Progenitor cell of endocrine pancreas (in vitro differentiated cells): ENCODE results near the gene PZP. TPM values are rescaled to one million over a fixed set of nuclear protein-coding genes. Genes with fewer than 3 reads are reported as not detected.

Experiments
- DNase-seq: peaks from one replicate; pipeline ENCODE4 v3.0.0; 2021; ENCODE audit warnings: low spot score; ENCODE audit not compliant: unreplicated experiment
- H3K27ac Mint-ChIP-seq: 2 replicates; pipeline ENCODE4 v1.8.0; 2021; ENCODE audit warnings: mild to moderate bottlenecking, moderate library complexity, mixed read lengths
- H3K27me3 Mint-ChIP-seq: 2 replicates; pipeline ENCODE4 v1.8.0; 2021; ENCODE audit warnings: mixed read lengths
- H3K36me3 Mint-ChIP-seq: 2 replicates; pipeline ENCODE4 v1.8.0; 2022; ENCODE audit warnings: mixed read lengths; ENCODE audit not compliant: insufficient read depth
- H3K4me1 Mint-ChIP-seq: 2 replicates; pipeline ENCODE4 v1.8.0; 2021; ENCODE audit warnings: low read depth, mixed read lengths
- H3K4me3 Mint-ChIP-seq: 2 replicates; pipeline ENCODE4 v1.8.0; 2021; ENCODE audit warnings: low read depth, mild to moderate bottlenecking, moderate library complexity, mixed read lengths
- H3K9me3 Mint-ChIP-seq: 2 replicates; pipeline ENCODE4 v1.8.0; 2021; ENCODE audit warnings: low read depth, mixed read lengths
- total RNA-seq: library from RNA; stranded (reverse); gene quantifications from 2 replicates; pipeline ENCODE4 v1.2.1, GENCODE V29; 2021
- TF ChIP-seq, protein P1 (sequence below): fragments of 200-600 bp; sonication (generic); IDR thresholded peaks from one replicate; pipeline ENCODE4 v1.5.0; 2021; ENCODE audit warnings: antibody characterized with exemption, mild to moderate bottlenecking; ENCODE audit not compliant: unreplicated experiment

The PZP gene
- total RNA-seq, 1 donor from 2014 or later: 0.29 TPM

DNA sequence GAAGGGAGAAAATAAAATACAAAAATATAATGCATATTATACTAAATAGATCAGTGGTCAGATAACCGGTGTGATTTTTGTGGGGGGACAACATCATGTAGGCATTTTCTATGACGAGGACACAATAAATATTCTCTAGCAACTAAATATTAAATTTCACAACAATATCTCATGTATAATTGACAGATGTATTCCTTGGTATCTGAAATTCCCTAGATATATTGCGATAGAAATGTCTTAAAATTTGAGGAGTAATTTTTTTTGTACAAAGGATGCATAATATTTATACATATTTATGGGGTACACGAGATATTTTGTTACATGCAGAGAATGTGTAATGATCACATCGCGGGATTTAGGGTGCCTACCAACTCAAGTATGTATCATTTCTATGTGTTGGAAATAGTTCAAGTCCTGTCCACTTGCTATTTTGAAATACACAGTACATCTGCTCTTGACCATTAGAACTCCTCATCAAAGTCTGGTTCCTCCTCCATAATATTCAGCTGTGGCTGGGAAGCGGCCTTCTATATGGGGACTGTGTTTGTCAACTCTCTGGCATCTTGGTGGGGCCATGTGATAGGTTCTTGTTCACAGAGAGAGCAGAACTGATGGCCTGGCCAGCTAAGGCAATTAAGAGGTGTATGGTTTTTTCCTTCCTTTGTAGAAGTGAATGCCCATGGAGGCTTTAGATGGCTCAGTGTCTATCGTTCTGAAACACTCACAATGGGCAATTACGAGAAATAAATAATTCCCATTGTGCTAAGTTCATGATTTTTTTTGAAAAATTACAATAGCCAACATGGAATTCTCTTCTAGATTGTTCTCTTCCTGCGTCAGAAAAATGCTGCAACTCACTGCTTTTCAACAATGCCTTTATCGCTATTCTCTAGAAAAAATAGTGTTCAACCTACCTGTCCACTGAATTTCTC, 101.3 kb downstream of the PZP start:
- no peak overlapping the region for H3K4me3 Mint-ChIP-seq
- no peak for DNase-seq

DNA sequence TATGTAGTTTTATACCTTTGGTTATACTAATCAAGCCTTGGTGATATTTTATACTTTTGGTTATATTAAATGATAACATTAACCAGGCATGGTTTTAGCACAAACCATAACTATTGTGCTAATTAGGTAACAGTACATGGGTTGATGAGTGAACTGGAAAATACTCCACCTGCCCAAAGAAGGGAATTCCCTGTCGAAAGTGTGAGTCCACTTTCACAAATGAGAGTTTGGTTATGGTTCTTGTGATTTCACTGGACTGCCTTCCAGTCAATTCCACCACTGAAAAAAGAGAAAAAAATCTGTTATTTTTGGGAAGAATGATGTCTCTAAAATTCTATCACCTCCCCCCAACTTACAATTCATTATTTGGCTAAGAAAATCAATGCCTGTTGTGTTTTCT, 102.1 kb downstream of the PZP start:
- Mint-ChIP-seq H3K9me3 (no peaks in the 10 kb centered on the region), H3K4me3 (no peak overlapping the region), H3K36me3 (no peaks in the 10 kb centered on the region)

More for the DNA sequence above, 101.3 kb downstream of the PZP start:
- H3K9me3 Mint-ChIP-seq: no peaks in the 10 kb centered on the region
- TF ChIP-seq, protein P1, sequence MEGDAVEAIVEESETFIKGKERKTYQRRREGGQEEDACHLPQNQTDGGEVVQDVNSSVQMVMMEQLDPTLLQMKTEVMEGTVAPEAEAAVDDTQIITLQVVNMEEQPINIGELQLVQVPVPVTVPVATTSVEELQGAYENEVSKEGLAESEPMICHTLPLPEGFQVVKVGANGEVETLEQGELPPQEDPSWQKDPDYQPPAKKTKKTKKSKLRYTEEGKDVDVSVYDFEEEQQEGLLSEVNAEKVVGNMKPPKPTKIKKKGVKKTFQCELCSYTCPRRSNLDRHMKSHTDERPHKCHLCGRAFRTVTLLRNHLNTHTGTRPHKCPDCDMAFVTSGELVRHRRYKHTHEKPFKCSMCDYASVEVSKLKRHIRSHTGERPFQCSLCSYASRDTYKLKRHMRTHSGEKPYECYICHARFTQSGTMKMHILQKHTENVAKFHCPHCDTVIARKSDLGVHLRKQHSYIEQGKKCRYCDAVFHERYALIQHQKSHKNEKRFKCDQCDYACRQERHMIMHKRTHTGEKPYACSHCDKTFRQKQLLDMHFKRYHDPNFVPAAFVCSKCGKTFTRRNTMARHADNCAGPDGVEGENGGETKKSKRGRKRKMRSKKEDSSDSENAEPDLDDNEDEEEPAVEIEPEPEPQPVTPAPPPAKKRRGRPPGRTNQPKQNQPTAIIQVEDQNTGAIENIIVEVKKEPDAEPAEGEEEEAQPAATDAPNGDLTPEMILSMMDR: no peak
- H3K36me3 Mint-ChIP-seq: no peaks in the 10 kb centered on the region
- H3K4me1 Mint-ChIP-seq: no peaks in the 10 kb centered on the region
- H3K27me3 Mint-ChIP-seq: no peaks in the 10 kb centered on the region
- no peak overlapping the region for H3K27ac Mint-ChIP-seq

DNA sequence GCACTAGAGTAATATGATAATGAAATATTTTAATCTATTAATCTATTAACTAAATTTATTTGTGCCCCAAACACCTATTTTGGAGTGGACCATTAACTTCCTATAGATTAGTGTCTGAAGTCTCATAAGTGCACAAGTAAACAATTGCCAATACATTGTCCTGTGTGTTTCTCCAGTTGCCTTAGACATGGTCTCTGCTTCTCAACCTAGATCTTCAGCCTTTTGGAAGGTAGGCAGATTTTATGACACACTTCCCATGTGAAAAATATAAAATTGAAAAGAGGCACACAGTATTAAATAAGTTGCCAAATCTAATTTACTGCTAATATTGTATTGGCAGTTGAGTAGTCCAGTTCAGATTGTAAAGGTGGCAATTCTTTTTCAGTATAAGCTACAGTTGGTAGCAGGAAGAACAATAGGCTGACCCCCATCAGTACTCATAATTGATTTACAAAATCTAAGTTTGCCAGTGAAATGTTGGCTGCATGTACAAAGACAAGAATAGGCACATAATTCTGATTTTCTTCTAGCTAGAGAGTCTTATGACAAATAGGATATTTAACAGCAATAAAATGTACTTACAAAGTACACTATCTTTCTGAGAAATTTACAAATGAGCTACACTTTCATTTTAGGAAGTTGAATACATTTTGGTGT, 103.3 kb downstream of the PZP start:
- TF ChIP-seq, protein P1: no peak
- H3K4me1 Mint-ChIP-seq: no peaks in the 10 kb centered on the region
- no peaks in the 10 kb centered on the region for H3K9me3 Mint-ChIP-seq
- H3K27ac Mint-ChIP-seq: no peak overlapping the region
- H3K27me3 Mint-ChIP-seq: no peaks in the 10 kb centered on the region
- no peaks in the 10 kb centered on the region for H3K36me3 Mint-ChIP-seq
- no peak for DNase-seq
- H3K4me3 Mint-ChIP-seq: no peak overlapping the region

More for the DNA sequence above, 102.1 kb downstream of the PZP start:
- TF ChIP-seq, protein P1: no peak
- no peaks in the 10 kb centered on the region for H3K27me3 Mint-ChIP-seq
- no peak overlapping the region for H3K27ac Mint-ChIP-seq
- H3K4me1 Mint-ChIP-seq: no peaks in the 10 kb centered on the region
- no peak for DNase-seq

DNA sequence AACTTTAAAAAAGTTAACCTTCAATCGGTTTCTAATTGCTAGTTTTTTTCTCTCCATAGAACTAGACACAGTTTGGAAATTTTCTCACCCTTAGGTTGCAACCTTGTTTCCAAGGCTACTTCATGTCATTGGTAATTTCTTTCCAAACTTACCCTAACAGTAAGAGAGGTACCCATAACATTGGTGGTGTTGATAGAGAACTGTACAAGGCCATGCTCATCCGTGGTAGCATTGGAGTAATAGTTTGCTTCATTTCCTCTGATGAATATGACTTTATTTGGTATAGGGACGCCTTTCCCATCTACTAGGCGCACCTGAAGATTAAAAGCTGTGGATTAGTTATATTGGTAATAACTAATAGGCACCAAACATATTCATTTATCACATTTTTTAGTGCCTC, 104.1 kb downstream of the PZP start:
- Mint-ChIP-seq H3K36me3 (no peaks in the 10 kb centered on the region), H3K9me3 (no peaks in the 10 kb centered on the region), H3K27ac (no peak overlapping the region), H3K4me1 (no peaks in the 10 kb centered on the region), H3K4me3 (no peak overlapping the region), H3K27me3 (no peaks in the 10 kb centered on the region)
- TF ChIP-seq, protein P1: no peak
- DNase-seq: no peak

DNA sequence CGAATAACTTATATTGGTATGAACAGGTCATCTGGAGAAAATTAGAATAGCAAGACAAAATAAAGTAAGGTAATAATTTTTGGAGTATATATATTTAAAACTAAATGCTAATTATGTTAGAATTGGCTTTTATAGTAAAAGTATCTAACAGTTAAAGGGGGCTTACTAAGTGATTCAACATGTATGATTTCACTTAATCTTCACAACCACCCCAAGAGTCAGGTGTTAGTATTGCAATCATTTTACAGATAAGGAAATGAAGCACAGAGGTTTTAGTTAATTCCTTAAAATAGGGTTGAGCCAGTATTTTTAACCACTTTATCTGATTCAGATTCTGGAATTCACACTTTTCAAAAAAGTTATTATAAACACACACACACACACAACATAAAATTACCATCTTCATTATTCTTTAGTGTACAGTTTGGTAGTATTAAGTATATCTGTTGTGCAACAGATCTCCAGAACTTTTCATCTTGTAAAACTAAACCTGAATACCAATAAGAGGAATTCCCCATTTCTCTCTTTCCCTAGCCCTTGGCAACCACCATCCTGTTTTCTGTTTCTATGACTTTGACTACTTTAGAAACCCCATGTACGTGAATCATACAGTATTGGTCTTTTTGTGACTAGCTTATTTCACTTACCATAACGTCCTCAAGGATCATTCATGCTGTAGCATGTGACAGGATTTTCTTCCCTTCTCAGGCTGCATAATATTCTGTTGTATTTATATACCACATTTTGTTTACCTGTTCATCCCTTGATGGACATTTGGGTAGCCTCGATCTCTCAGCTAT, 104.9 kb downstream of the PZP start:
- no peaks in the 10 kb centered on the region for H3K4me1 Mint-ChIP-seq
- TF ChIP-seq, protein P1: peak; percentile 28
- H3K4me3 Mint-ChIP-seq: no peak overlapping the region
- H3K27me3 Mint-ChIP-seq: no peaks in the 10 kb centered on the region
- no peak overlapping the region for H3K27ac Mint-ChIP-seq
- H3K36me3 Mint-ChIP-seq: no peaks in the 10 kb centered on the region
- no peaks in the 10 kb centered on the region for H3K9me3 Mint-ChIP-seq
- DNase-seq: no peak
